Activated CD8-positive, alpha-beta memory T cell treated with anti-CD3 and anti-CD28 coated beads, Interleukin-2, amount 10 ng/mL, durations not matched to agents 7 days and 5 days (primary cell): ENCODE results near the gene CLCN2. TPM values are rescaled to one million over a fixed set of nuclear protein-coding genes. Genes with fewer than 3 reads are reported as not detected.

Experiments used
- ATAC-seq: fragments of 150-1000 bp; cut with Tn5 transposase; one replicate; pipeline ENCODE4 v1.10.0; 2021; ENCODE audit warnings: moderate library complexity
- CTCF ChIA-PET: fragments of 350-600 bp; sonication (Branson Sonifier 250); formaldehyde crosslinking; loops from one replicate; lab custom pipeline; 2021; ENCODE audit warnings: antibody characterized with exemption; lab: Charles Lee
- DNase-seq: peaks from one replicate; pipeline ENCODE4 v3.0.0-alpha.2; 2020
- H3K27ac Mint-ChIP-seq: one replicate; pipeline ENCODE4 v1.8.0; 2021; ENCODE audit warnings: mild to moderate bottlenecking, mixed read lengths
- H3K27me3 Mint-ChIP-seq: one replicate; pipeline ENCODE4 v1.8.0; 2021; ENCODE audit warnings: mixed read lengths
- H3K36me3 Mint-ChIP-seq: one replicate; pipeline ENCODE4 v1.8.0; 2021; ENCODE audit warnings: mild to moderate bottlenecking, mixed read lengths
- H3K4me1 Mint-ChIP-seq: one replicate; pipeline ENCODE4 v1.8.0; 2021; ENCODE audit warnings: mixed read lengths
- H3K4me3 Mint-ChIP-seq: one replicate; pipeline ENCODE4 v1.8.0; 2021; ENCODE audit warnings: mild to moderate bottlenecking, moderate library complexity, mixed read lengths
- H3K9me3 Mint-ChIP-seq: one replicate; pipeline ENCODE4 v1.8.0; 2022; ENCODE audit warnings: low read depth, mixed read lengths
- total RNA-seq, 2 experiments: library from RNA; stranded (reverse); gene quantifications; one replicate each; pipeline ENCODE4 v1.2.3, GENCODE V29; 2021

The CLCN2 gene
- total RNA-seq, 2 experiments from 2014 or later, result 3.4 to 4.1 TPM

- H3K4me3 Mint-ChIP-seq, result peak overlapping the region; percentile 86
- CTCF ChIA-PET, result interaction anchor here (1.0 to 1.9 kb wide), 4 partner anchors 10 to 46 kb away, joined by 3 to 6 read pairs (median 4); partner anchors contain the start of genes CLCN2 and POLR2H
- peaks cover 30% of the 10 kb centered on the region for H3K4me1 Mint-ChIP-seq
- H3K9me3 Mint-ChIP-seq, result no peaks in the 10 kb centered on the region
- no peaks in the 10 kb centered on the region for H3K27me3 Mint-ChIP-seq
- DNase-seq (no peak), ATAC-seq (no peak)
- peak overlapping the region; percentile 87 for H3K27ac Mint-ChIP-seq
- peaks cover 30% of the 10 kb centered on the region for H3K36me3 Mint-ChIP-seq
Observed at GRCh38 chr3:184315871-184316661, 45.3 kb downstream of the CLCN2 start.

- ATAC-seq (no peak), DNase-seq (peak; percentile 48)
- peak overlapping the region; percentile 87 for H3K27ac Mint-ChIP-seq
- CTCF ChIA-PET, result interaction anchor here (1.0 to 1.9 kb wide), 4 partner anchors 9 to 46 kb away, joined by 3 to 6 read pairs (median 4); partner anchors contain the start of genes CLCN2 and POLR2H
- peaks cover 30% of the 10 kb centered on the region for H3K4me1 Mint-ChIP-seq
- H3K36me3 Mint-ChIP-seq, result peaks cover 24% of the 10 kb centered on the region
- H3K9me3 Mint-ChIP-seq, result no peaks in the 10 kb centered on the region
- peak overlapping the region; percentile 86 for H3K4me3 Mint-ChIP-seq
- H3K27me3 Mint-ChIP-seq, result no peaks in the 10 kb centered on the region
Observed at GRCh38 chr3:184315543-184315867, 45.9 kb downstream of the CLCN2 start.

DNA sequence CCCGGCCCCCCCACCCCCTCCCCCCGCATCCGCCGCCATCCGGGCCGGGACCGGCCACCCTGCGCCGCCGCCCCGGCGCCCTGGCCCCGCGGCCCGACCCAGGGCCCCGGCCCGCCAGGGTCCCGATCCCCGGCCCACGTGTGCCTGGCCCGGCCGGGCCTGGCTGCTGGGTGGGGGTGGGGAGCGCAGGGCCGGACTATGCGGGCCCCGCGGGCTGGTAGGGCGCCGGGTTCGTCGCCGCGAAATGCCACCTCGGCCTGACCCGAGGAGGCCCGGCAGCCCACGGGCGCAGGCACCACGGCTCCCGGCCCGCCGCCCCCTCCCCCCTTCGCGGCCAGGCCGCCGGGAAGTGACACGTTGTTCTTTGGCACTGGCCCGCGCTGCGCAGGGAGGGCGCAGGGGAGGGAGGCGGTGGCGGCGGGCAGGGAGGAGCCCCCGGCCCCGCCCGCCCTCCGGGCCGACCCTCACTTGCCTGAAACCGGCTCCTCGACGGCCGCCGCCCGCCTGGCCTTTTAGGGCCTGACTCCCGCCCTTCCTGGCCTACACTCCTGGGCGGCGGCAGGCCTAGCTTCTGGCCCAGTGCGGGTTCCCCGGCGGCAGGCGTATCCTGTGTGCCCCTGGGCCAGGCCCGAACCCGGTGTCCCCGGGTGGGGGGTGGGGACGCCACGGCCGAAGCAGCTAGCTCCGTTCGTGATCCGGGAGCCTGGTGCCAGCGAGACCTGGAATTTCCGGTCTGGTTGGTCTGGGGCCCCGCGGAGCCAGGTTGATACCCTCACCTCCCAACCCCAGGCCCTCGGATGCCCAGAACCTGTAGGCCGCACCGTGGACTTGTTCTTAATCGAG is 46.5 kb downstream of the CLCN2 start:
- H3K27me3 Mint-ChIP-seq, result no peaks in the 10 kb centered on the region
- CTCF ChIA-PET, result interaction anchor here (1.0 to 1.5 kb wide), 2 partner anchors 12 to 47 kb away, joined by 3 read pairs; partner anchors contain the start of genes CLCN2 and POLR2H
- peak overlapping the region; percentile 86 for H3K4me3 Mint-ChIP-seq
- peaks cover 30% of the 10 kb centered on the region for H3K4me1 Mint-ChIP-seq
- H3K36me3 Mint-ChIP-seq, result peaks cover 25% of the 10 kb centered on the region
- no peaks in the 10 kb centered on the region for H3K9me3 Mint-ChIP-seq
- DNase-seq (peak; percentile 65), ATAC-seq (peak; percentile 50)
- H3K27ac Mint-ChIP-seq, result peak overlapping the region; percentile 87

- H3K27ac Mint-ChIP-seq, result peak within 1 kb of the TSS; percentile 87
- H3K4me3 Mint-ChIP-seq, result peak within 1 kb of the TSS; percentile 86
- H3K9me3 Mint-ChIP-seq, result no peaks in the 10 kb centered on the region
- DNase-seq (peak; percentile 94), ATAC-seq (peak; percentile 87)
- peaks cover 24% of the 10 kb centered on the region for H3K36me3 Mint-ChIP-seq
- no peaks in the 10 kb centered on the region for H3K27me3 Mint-ChIP-seq
- H3K4me1 Mint-ChIP-seq, result peaks cover 28% of the 10 kb centered on the region
- CTCF ChIA-PET, result no interaction called here
Observed at GRCh38 chr3:184314363-184314699, 47.1 kb downstream of the CLCN2 start, which contains the start of gene EIF4G1. EIF4G1 (plus strand) TSS chr3:184314606; CDS start chr3:184315797, 1,191 bp downstream.

- peaks cover 9% of the 10 kb centered on the region for H3K4me1 Mint-ChIP-seq
- CTCF ChIA-PET, result interaction anchor here (1.5 to 1.7 kb wide), 2 partner anchors 11 to 62 kb away, joined by 3 to 5 read pairs; no protein-coding TSS in a partner anchor
- H3K36me3 Mint-ChIP-seq, result peaks cover 31% of the 10 kb centered on the region
- H3K9me3 Mint-ChIP-seq, result no peaks in the 10 kb centered on the region
- no peak for DNase-seq
- H3K27me3 Mint-ChIP-seq, result no peaks in the 10 kb centered on the region
- H3K27ac Mint-ChIP-seq, result no peak overlapping the region
- no peak for ATAC-seq
- H3K4me3 Mint-ChIP-seq, result no peak overlapping the region
Observed at GRCh38 chr3:184311633-184312032, 49.8 kb downstream of the CLCN2 start.

DNA sequence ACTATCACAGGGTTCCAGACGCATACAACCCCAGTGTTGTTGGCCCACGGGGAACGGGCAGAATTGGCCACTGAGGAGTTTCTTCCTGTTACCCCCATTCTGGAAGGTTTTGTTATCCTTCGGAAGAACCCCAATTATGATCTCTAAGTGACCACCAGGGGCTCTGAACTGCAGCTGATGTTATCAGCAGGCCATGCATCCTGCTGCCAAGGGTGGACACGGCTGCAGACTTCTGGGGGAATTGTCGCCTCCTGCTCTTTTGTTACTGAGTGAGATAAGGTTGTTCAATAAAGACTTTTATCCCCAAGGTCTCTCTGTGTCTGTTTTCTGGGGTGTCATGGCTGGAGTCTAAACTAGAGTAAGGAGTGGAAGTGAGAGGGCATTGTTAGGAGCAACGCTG is 52.7 kb downstream of the CLCN2 start:
- no peak overlapping the region for H3K4me3 Mint-ChIP-seq
- no peak overlapping the region for H3K27ac Mint-ChIP-seq
- CTCF ChIA-PET, result no interaction called here
- peaks cover 46% of the 10 kb centered on the region for H3K36me3 Mint-ChIP-seq
- ATAC-seq (no peak), DNase-seq (no peak)
- no peaks in the 10 kb centered on the region for H3K27me3 Mint-ChIP-seq
- no peaks in the 10 kb centered on the region for H3K4me1 Mint-ChIP-seq
- no peaks in the 10 kb centered on the region for H3K9me3 Mint-ChIP-seq

DNA sequence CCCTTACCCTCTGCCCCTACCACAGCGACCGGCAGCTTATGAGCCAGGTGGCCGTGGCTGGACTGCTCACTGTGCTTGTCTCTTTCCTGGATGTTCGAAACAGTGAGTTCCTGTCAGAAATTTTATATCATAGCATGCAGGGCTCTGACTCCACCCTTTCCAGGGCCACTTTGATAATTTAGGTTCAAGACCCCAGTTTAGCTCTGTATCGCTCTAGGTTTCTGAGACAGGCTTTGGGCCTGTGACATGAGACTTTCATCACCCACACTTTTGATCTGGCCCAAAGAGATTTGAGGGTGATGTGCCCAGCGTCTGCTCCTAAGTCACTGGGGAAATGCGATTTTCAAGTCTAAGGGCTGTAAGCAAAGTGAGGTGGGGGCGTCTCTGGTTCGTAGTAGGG is 53.5 kb downstream of the CLCN2 start:
- no peak for DNase-seq
- Mint-ChIP-seq H3K4me1 (no peaks in the 10 kb centered on the region), H3K9me3 (no peaks in the 10 kb centered on the region), H3K27me3 (no peaks in the 10 kb centered on the region), H3K4me3 (no peak overlapping the region), H3K36me3 (peaks cover 54% of the 10 kb centered on the region), H3K27ac (no peak overlapping the region)
- no peak for ATAC-seq
- CTCF ChIA-PET, result no interaction called here

GRCh38 chr3:184306341-184306972 is 54.9 kb downstream of the CLCN2 start:
- no peak overlapping the region for H3K4me3 Mint-ChIP-seq
- H3K9me3 Mint-ChIP-seq, result no peaks in the 10 kb centered on the region
- CTCF ChIA-PET, result interaction anchor here (0.8 to 2.1 kb wide), 6 partner anchors 10 to 123 kb away, joined by 3 to 6 read pairs (median 3); no protein-coding TSS in a partner anchor
- ATAC-seq (no peak), DNase-seq (no peak)
- peaks cover 3% of the 10 kb centered on the region for H3K4me1 Mint-ChIP-seq
- H3K27ac Mint-ChIP-seq, result no peak overlapping the region
- H3K27me3 Mint-ChIP-seq, result no peaks in the 10 kb centered on the region
- peaks cover 68% of the 10 kb centered on the region for H3K36me3 Mint-ChIP-seq

DNA sequence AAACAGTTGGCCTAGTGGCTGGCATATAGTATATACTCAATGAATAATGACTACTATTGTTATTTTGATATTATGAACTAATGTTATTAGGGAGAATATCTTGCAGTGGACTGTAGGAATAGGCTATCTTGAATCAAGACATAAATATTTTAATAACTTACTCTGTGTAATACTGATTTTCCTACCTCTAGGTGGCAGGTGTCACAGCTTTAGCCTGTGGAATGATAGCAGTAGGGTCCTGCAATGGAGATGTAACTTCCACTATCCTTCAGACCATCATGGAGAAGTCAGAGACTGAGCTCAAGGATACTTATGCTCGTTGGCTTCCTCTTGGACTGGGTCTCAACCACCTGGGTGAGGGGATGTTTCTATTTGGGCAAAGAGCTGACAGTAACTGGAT is 55.8 kb downstream of the CLCN2 start:
- H3K36me3 Mint-ChIP-seq, result peaks cover 72% of the 10 kb centered on the region

GRCh38 chr3:184300378-184300720 is 61.1 kb downstream of the CLCN2 start:
- no peak for ATAC-seq
- Mint-ChIP-seq H3K36me3 (peaks cover 44% of the 10 kb centered on the region), H3K4me3 (peak overlapping the region; percentile 91), H3K27ac (peak overlapping the region; percentile 27), H3K27me3 (no peaks in the 10 kb centered on the region), H3K4me1 (peaks cover 23% of the 10 kb centered on the region), H3K9me3 (no peaks in the 10 kb centered on the region)
- CTCF ChIA-PET, result interaction anchor here (1.3 to 1.4 kb wide), 2 partner anchors 11 kb away, joined by 4 to 5 read pairs; no protein-coding TSS in a partner anchor
- DNase-seq, result no peak

More for the DNA sequence above, 55.8 kb downstream of the CLCN2 start:
- H3K4me1 Mint-ChIP-seq, result peaks cover 8% of the 10 kb centered on the region
- H3K27ac Mint-ChIP-seq, result no peak overlapping the region
- H3K27me3 Mint-ChIP-seq, result no peaks in the 10 kb centered on the region
- CTCF ChIA-PET, result interaction anchor here (0.7 to 2.1 kb wide), 7 partner anchors 11 to 482 kb away, joined by 3 to 6 read pairs (median 3); partner anchors contain the start of gene EEF1AKMT4
- no peak overlapping the region for H3K4me3 Mint-ChIP-seq
- H3K9me3 Mint-ChIP-seq, result no peaks in the 10 kb centered on the region
- ATAC-seq (peak; percentile 64), DNase-seq (no peak)

- H3K27ac Mint-ChIP-seq, result peak overlapping the region; percentile 86
- CTCF ChIA-PET, result interaction anchor here (1.0 to 1.3 kb wide), 2 partner anchors 12 to 54 kb away, joined by 3 to 5 read pairs; no protein-coding TSS in a partner anchor
Observed at GRCh38 chr3:184299488-184300377, 61.7 kb downstream of the CLCN2 start.

More at GRCh38 chr3:184299488-184300377, 61.7 kb downstream of the CLCN2 start:
- peaks cover 23% of the 10 kb centered on the region for H3K4me1 Mint-ChIP-seq
- H3K27me3 Mint-ChIP-seq, result no peaks in the 10 kb centered on the region
- ATAC-seq (no peak), DNase-seq (no peak)
- H3K4me3 Mint-ChIP-seq, result peak overlapping the region; percentile 91
- no peaks in the 10 kb centered on the region for H3K9me3 Mint-ChIP-seq
- peaks cover 41% of the 10 kb centered on the region for H3K36me3 Mint-ChIP-seq
